ENCODE data around the gene GRM4. TPM values are rescaled to one million over a fixed set of nuclear protein-coding genes. Genes with fewer than 3 reads are reported as not detected.
A peak's percentile ranks its signal among the peaks of the same experiment; 100 is the strongest.
"Not testable (repeated sequence)": the region's sequence is repeated elsewhere in the genome, so short reads cannot be mapped to it uniquely, and the experiment has no call there.

The GRM4 gene
- polyA plus RNA-seq, 4 donors, result 0.07 to 0.09 TPM; not detected in 2

- peaks cover 0 to 10% of the 10 kb centered on the region in 2 donors for H3K9me3 ChIP-seq (ENCODE audit: control insufficient read depth in 2 of 2, insufficient read depth in 1 of 2, low read depth in 1 of 2, low read length in 1 of 2)
- H3K36me3 ChIP-seq (ENCODE audit: control insufficient read depth in 3 of 3, insufficient read depth in 2 of 3, low read depth in 1 of 3, low read length in 3 of 3), result no peaks in the 10 kb centered on the region
- H3K4me1 ChIP-seq (ENCODE audit: control insufficient read depth in 3 of 3, insufficient read depth in 2 of 3, low read depth in 1 of 3, low read length in 2 of 3), result no peaks in the 10 kb centered on the region
- no peaks in the 10 kb centered on the region for H3K27me3 ChIP-seq (ENCODE audit: control insufficient read depth in 3 of 3, insufficient read depth in 3 of 3, low read length in 3 of 3)
- WGBS, 3 donors, result 71 to 78% (median 75%) methylated on average over 5 to 7 of the region's 7 CpGs
- FAIRE-seq, result no peak
- no peak for DNase-seq
- H3K4me3 ChIP-seq (ENCODE audit: low read depth in 1 of 3, low read length in 3 of 3), result no peak overlapping the region
- no peak overlapping the region for H3K27ac ChIP-seq (ENCODE audit: low read depth in 1 of 3, low read length in 2 of 3)
These were observed 126.8 kb downstream of the GRM4 start for GRCh38 chr6:34018961-34019606.

- no peak overlapping the region for H3K4me3 ChIP-seq (ENCODE audit: low read depth in 1 of 3, low read length in 3 of 3)
- H3K9me3 ChIP-seq (ENCODE audit: control insufficient read depth in 2 of 2, insufficient read depth in 1 of 2, low read depth in 1 of 2, low read length in 1 of 2), result peaks cover 0 to 4% of the 10 kb centered on the region in 2 donors
- no peak for FAIRE-seq
These were observed 127.9 kb downstream of the GRM4 start for GRCh38 chr6:34018026-34018425.

GRCh38 chr6:34017106-34017805 lies 128.6 kb downstream of the GRM4 start:
- FAIRE-seq, result no peak
- Histone ChIP-seq H3K36me3 (ENCODE audit: control insufficient read depth in 3 of 3, insufficient read depth in 2 of 3, low read depth in 1 of 3, low read length in 3 of 3) (no peaks in the 10 kb centered on the region), H3K4me1 (ENCODE audit: control insufficient read depth in 3 of 3, insufficient read depth in 2 of 3, low read depth in 1 of 3, low read length in 2 of 3) (no peaks in the 10 kb centered on the region), H3K27me3 (ENCODE audit: control insufficient read depth in 3 of 3, insufficient read depth in 3 of 3, low read length in 3 of 3) (no peaks in the 10 kb centered on the region), H3K27ac (ENCODE audit: low read depth in 1 of 3, low read length in 2 of 3) (no peak overlapping the region), H3K4me3 (ENCODE audit: low read depth in 1 of 3, low read length in 3 of 3) (no peak overlapping the region), H3K9me3 (ENCODE audit: control insufficient read depth in 2 of 2, insufficient read depth in 1 of 2, low read depth in 1 of 2, low read length in 1 of 2) (peaks cover 0 to 4% of the 10 kb centered on the region in 2 donors)
- no peak for DNase-seq
- WGBS, 3 donors, result 91 to 97% (median 96%) methylated on average over 50 to 54 of the region's 54 CpGs

More at GRCh38 chr6:34018026-34018425, 127.9 kb downstream of the GRM4 start:
- Histone ChIP-seq H3K27ac (ENCODE audit: low read depth in 1 of 3, low read length in 2 of 3) (no peak overlapping the region), H3K27me3 (ENCODE audit: control insufficient read depth in 3 of 3, insufficient read depth in 3 of 3, low read length in 3 of 3) (no peaks in the 10 kb centered on the region), H3K4me1 (ENCODE audit: control insufficient read depth in 3 of 3, insufficient read depth in 2 of 3, low read depth in 1 of 3, low read length in 2 of 3) (no peaks in the 10 kb centered on the region), H3K36me3 (ENCODE audit: control insufficient read depth in 3 of 3, insufficient read depth in 2 of 3, low read depth in 1 of 3, low read length in 3 of 3) (no peaks in the 10 kb centered on the region)
- no peak for DNase-seq
- 63 to 74% (median 64%) methylated on average over 6 of the region's 6 CpGs for WGBS, 3 donors

GRCh38 chr6:34016573-34016972 lies 129.3 kb downstream of the GRM4 start:
- not testable (repeated sequence) for FAIRE-seq; H3K27me3 ChIP-seq (ENCODE audit: control insufficient read depth in 3 of 3, insufficient read depth in 3 of 3, low read length in 3 of 3); H3K36me3 ChIP-seq (ENCODE audit: control insufficient read depth in 3 of 3, insufficient read depth in 2 of 3, low read depth in 1 of 3, low read length in 3 of 3); H3K27ac ChIP-seq (ENCODE audit: low read depth in 1 of 3, low read length in 2 of 3); H3K4me3 ChIP-seq (ENCODE audit: low read depth in 1 of 3, low read length in 3 of 3); DNase-seq; H3K4me1 ChIP-seq (ENCODE audit: control insufficient read depth in 3 of 3, insufficient read depth in 2 of 3, low read depth in 1 of 3, low read length in 2 of 3); H3K9me3 ChIP-seq (ENCODE audit: control insufficient read depth in 2 of 2, insufficient read depth in 1 of 2, low read depth in 1 of 2, low read length in 1 of 2)
- WGBS, 3 donors, result 83 to 90% (median 89%) methylated on average over 3 of the region's 3 CpGs

GRCh38 chr6:34015586-34015985 lies 130.3 kb downstream of the GRM4 start:
- H3K36me3 ChIP-seq (ENCODE audit: control insufficient read depth in 3 of 3, insufficient read depth in 2 of 3, low read depth in 1 of 3, low read length in 3 of 3), result no peaks in the 10 kb centered on the region
- no peaks in the 10 kb centered on the region for H3K4me1 ChIP-seq (ENCODE audit: control insufficient read depth in 3 of 3, insufficient read depth in 2 of 3, low read depth in 1 of 3, low read length in 2 of 3)
- H3K9me3 ChIP-seq (ENCODE audit: control insufficient read depth in 2 of 2, insufficient read depth in 1 of 2, low read depth in 1 of 2, low read length in 1 of 2), result peaks cover 0 to 4% of the 10 kb centered on the region in 2 donors
- no peak for DNase-seq
- whole genome bisulfite sequencing, 3 donors, result 58 to 73% (median 71%) methylated on average over 6 of the region's 6 CpGs
- H3K27ac ChIP-seq (ENCODE audit: low read depth in 1 of 3, low read length in 2 of 3), result no peak overlapping the region
- H3K27me3 ChIP-seq (ENCODE audit: control insufficient read depth in 3 of 3, insufficient read depth in 3 of 3, low read length in 3 of 3), result no peaks in the 10 kb centered on the region
- H3K4me3 ChIP-seq (ENCODE audit: low read depth in 1 of 3, low read length in 3 of 3), result no peak overlapping the region
- no peak for FAIRE-seq

DNA sequence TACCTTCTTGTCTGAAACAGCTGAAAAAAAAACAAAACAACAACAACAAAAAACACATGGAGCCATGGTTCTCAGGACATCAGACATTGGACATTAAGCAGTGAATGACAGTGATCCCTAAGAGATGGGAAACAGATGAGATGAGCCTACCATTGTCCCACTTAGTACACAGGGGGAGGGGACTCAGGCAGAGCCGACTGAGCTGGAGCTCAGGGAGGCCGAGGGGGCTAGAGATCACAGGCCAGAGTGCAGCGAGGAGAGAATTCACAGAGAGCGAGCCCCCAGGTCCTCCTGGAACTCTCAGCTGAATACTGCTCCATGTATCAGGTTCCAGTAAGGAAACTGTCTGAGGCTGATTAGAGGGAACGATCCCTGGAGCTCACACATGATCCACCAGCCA lies 134.6 kb downstream of the GRM4 start:
- 53 to 73% (median 62%) methylated on average over 5 of the region's 5 CpGs for WGBS, 3 donors
- no peak for FAIRE-seq
- H3K27me3 ChIP-seq (ENCODE audit: control insufficient read depth in 3 of 3, insufficient read depth in 3 of 3, low read length in 3 of 3), result peaks cover 0 to 5% (median 0%) of the 10 kb centered on the region in 3 donors

GRCh38 chr6:34005901-34006531 lies 139.9 kb downstream of the GRM4 start:
- Histone ChIP-seq H3K4me3 (ENCODE audit: low read depth in 1 of 3, low read length in 3 of 3) (no peak overlapping the region), H3K9me3 (ENCODE audit: control insufficient read depth in 2 of 2, insufficient read depth in 1 of 2, low read depth in 1 of 2, low read length in 1 of 2) (no peaks in the 10 kb centered on the region), H3K4me1 (ENCODE audit: control insufficient read depth in 3 of 3, insufficient read depth in 2 of 3, low read depth in 1 of 3, low read length in 2 of 3) (no peaks in the 10 kb centered on the region), H3K27ac (ENCODE audit: low read depth in 1 of 3, low read length in 2 of 3) (no peak overlapping the region), H3K27me3 (ENCODE audit: control insufficient read depth in 3 of 3, insufficient read depth in 3 of 3, low read length in 3 of 3) (peaks cover 0 to 12% (median 2%) of the 10 kb centered on the region in 3 donors), H3K36me3 (ENCODE audit: control insufficient read depth in 3 of 3, insufficient read depth in 2 of 3, low read depth in 1 of 3, low read length in 3 of 3) (no peaks in the 10 kb centered on the region)
- 62 to 89% (median 76%) methylated on average over 8 of the region's 8 CpGs for WGBS, 3 donors
- DNase-seq (no peak), FAIRE-seq (no peak)

More for the DNA sequence above, 134.6 kb downstream of the GRM4 start:
- Histone ChIP-seq H3K4me3 (ENCODE audit: low read depth in 1 of 3, low read length in 3 of 3) (no peak overlapping the region), H3K9me3 (ENCODE audit: control insufficient read depth in 2 of 2, insufficient read depth in 1 of 2, low read depth in 1 of 2, low read length in 1 of 2) (no peaks in the 10 kb centered on the region), H3K4me1 (ENCODE audit: control insufficient read depth in 3 of 3, insufficient read depth in 2 of 3, low read depth in 1 of 3, low read length in 2 of 3) (no peaks in the 10 kb centered on the region), H3K27ac (ENCODE audit: low read depth in 1 of 3, low read length in 2 of 3) (no peak overlapping the region), H3K36me3 (ENCODE audit: control insufficient read depth in 3 of 3, insufficient read depth in 2 of 3, low read depth in 1 of 3, low read length in 3 of 3) (no peaks in the 10 kb centered on the region)
- no peak for DNase-seq

DNA sequence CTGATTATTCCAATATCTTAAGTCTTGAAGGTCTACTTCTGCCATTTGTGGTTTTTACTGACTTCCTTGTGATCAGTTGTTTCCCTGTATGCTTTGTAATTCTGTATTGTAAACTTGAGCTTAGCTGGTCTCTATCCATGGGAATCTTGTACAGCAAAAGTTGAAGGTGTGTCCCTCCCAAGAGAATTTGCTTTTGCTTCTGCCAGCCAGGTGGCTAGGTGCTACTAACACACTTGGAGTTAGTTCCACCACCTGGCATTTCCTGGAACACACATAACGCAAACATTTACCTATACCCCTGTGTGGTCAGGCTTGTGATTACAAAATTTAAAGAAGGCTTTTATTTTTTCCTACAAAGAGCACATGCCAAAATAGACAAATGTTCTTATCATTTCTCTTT lies 141.2 kb downstream of the GRM4 start:
- Histone ChIP-seq H3K27ac (ENCODE audit: low read depth in 1 of 3, low read length in 2 of 3) (no peak overlapping the region), H3K9me3 (ENCODE audit: control insufficient read depth in 2 of 2, insufficient read depth in 1 of 2, low read depth in 1 of 2, low read length in 1 of 2) (no peaks in the 10 kb centered on the region), H3K4me1 (ENCODE audit: control insufficient read depth in 3 of 3, insufficient read depth in 2 of 3, low read depth in 1 of 3, low read length in 2 of 3) (no peaks in the 10 kb centered on the region), H3K4me3 (ENCODE audit: low read depth in 1 of 3, low read length in 3 of 3) (no peak overlapping the region), H3K27me3 (ENCODE audit: control insufficient read depth in 3 of 3, insufficient read depth in 3 of 3, low read length in 3 of 3) (peaks cover 0 to 7% (median 2%) of the 10 kb centered on the region in 3 donors), H3K36me3 (ENCODE audit: control insufficient read depth in 3 of 3, insufficient read depth in 2 of 3, low read depth in 1 of 3, low read length in 3 of 3) (no peaks in the 10 kb centered on the region)
- 26 to 64% (median 28%) methylated on average over 1 of the region's 1 CpG for WGBS, 3 donors
- FAIRE-seq (no peak), DNase-seq (peak in 1 of 2 donors; percentile 43)

Measured in small intestine (tissue), 7 donors.